HepG2 (cell line): ENCODE results near the gene CCBE1. TPM values are rescaled to one million over a fixed set of nuclear protein-coding genes. Genes with fewer than 3 reads are reported as not detected.

Source experiments
- ATAC-seq: fragments of 200-7000 bp; cut with Tn5 transposase; 3 replicates; pipeline ENCODE4 v1.9.1; 2020; ENCODE audit warnings: mild to moderate bottlenecking, moderate library complexity
- BruUV-seq: library from RNA; stranded (reverse); fragments of 400-500 nt; replicated peaks from 2 replicates; lab custom pipeline; 2021; lab: Mats Ljungman, UMichigan
- CTCF ChIA-PET: fragments of 300-600 bp; formaldehyde crosslinking; extraction: SDS; loops from one replicate; lab custom pipeline; 2021; ENCODE audit warnings: low total read pairs, inconsistent platforms, low intra/inter-chr PET ratio; lab: Yijun Ruan, JAX
- POLR2A ChIA-PET: fragments of 350-600 bp; sonication (Branson Sonifier 250); formaldehyde crosslinking; loops from one replicate; lab custom pipeline; 2020; ENCODE audit warnings: antibody characterized with exemption, inconsistent platforms; lab: Yijun Ruan, JAX
- DNase-seq: peaks from one replicate; pipeline ENCODE4 v3.0.0-alpha.2; 2015; ENCODE audit warnings: low spot score
- FAIRE-seq: peaks from 3 replicates; lab custom pipeline; 2011; peaks lifted over from hg19 to GRCh38; lab: Jason Lieb, UNC
- H2AFZ ChIP-seq: one replicate; pipeline ENCODE4 v1.6.1; 2011; ENCODE audit warnings: low read length, inconsistent platforms
- H3K27ac ChIP-seq: fragments of 300-600 bp; 3 replicates; pipeline ENCODE4 v1.8.0; 2011; ENCODE audit warnings: mixed run types, mild to moderate bottlenecking, mixed read lengths, low read length, inconsistent platforms; ENCODE audit not compliant: insufficient read depth; ENCODE audit errors: extremely low read length
- H3K27me3 ChIP-seq, 2 experiments: fragments of 200-600 bp in 1 of 2; 2 replicates in 1 of 2; 3 replicates in 1 of 2; pipeline versions ENCODE4 v1.6.0 to v1.8.0; 2011; ENCODE audit warnings: low read length in 2 of 2, mild to moderate bottlenecking in 2 of 2, moderate library complexity in 2 of 2, inconsistent platforms in 1 of 2; ENCODE audit not compliant: insufficient read depth in 2 of 2, control insufficient read depth in 1 of 2
- H3K36me3 ChIP-seq, 2 experiments: fragments of 200-600 bp in 1 of 2; replicated peaks in 1 of 2; 2 replicates in 1 of 2; 3 replicates in 1 of 2; pipeline versions ENCODE4 v1.5.1 to v1.8.0; 2011; ENCODE audit warnings: low read length in 2 of 2, inconsistent platforms in 1 of 2; ENCODE audit not compliant: insufficient read depth in 2 of 2, control insufficient read depth in 1 of 2
- H3K4me1 ChIP-seq: 2 replicates; pipeline ENCODE4 v1.5.1; 2012; ENCODE audit warnings: low read length, inconsistent platforms; ENCODE audit not compliant: insufficient read depth
- H3K4me2 ChIP-seq: 2 replicates; pipeline ENCODE4 v1.6.0; 2011; ENCODE audit warnings: low read depth, low read length, inconsistent platforms
- H3K4me3 ChIP-seq, 3 experiments: fragments of 200-600 bp in 1 of 3; sonication (generic), shearing (Covaris generic) in 1 of 3; replicated peaks in 1 of 3; 2 replicates each; pipeline ENCODE4 v1.5.1; 2011 to 2016; ENCODE audit warnings: low read length in 3 of 3, inconsistent platforms in 2 of 3, low read depth in 2 of 3, mild to moderate bottlenecking in 2 of 3, control low read depth in 1 of 3, mixed read lengths in 1 of 3; ENCODE audit not compliant: insufficient read depth in 1 of 3
- H3K79me2 ChIP-seq: one replicate; pipeline ENCODE4 v1.6.1; 2011; ENCODE audit warnings: low read length, inconsistent platforms; ENCODE audit not compliant: insufficient read depth
- H3K9ac ChIP-seq: 2 replicates; pipeline ENCODE4 v1.6.0; 2011; ENCODE audit warnings: mild to moderate bottlenecking, low read depth, low read length, inconsistent platforms; ENCODE audit not compliant: insufficient read depth
- H3K9me3 ChIP-seq: 2 replicates; pipeline ENCODE4 v1.5.1; 2012; ENCODE audit warnings: mild to moderate bottlenecking, low read length
- H4K20me1 ChIP-seq: 2 replicates; pipeline ENCODE4 v1.6.0; 2011; ENCODE audit warnings: inconsistent platforms, mild to moderate bottlenecking, low read length, moderate library complexity; ENCODE audit not compliant: insufficient read depth
- DBP ChIP-seq: sonication (generic); formaldehyde crosslinking; IDR thresholded peaks from 2 replicates; pipeline ENCODE4 v1.4.0; 2020; ENCODE audit warnings: missing genetic modification reagents; ENCODE audit errors: not compliant biosample characterization
- FOXK1 ChIP-seq: sonication (generic); formaldehyde crosslinking; IDR thresholded peaks from 2 replicates; pipeline ENCODE4 v1.4.0; 2020; ENCODE audit warnings: low read depth, missing genetic modification reagents, borderline replicate concordance
- LCORL ChIP-seq, 2 experiments: fragments of 450-650 bp in 1 of 2; sonication (generic) in 1 of 2; formaldehyde crosslinking in 1 of 2; IDR thresholded peaks; 2 replicates each; pipeline versions ENCODE4 v1.5.0 to v1.6.1; 2017 to 2020; ENCODE audit warnings: antibody characterized with exemption in 1 of 2, missing genetic modification reagents in 1 of 2
- MIXL1 ChIP-seq: IDR thresholded peaks from 2 replicates; pipeline ENCODE4 v1.6.1; 2016
- MLLT10 ChIP-seq: sonication (generic); formaldehyde crosslinking; IDR thresholded peaks from 2 replicates; pipeline ENCODE4 v1.4.0; 2020; ENCODE audit warnings: missing genetic modification reagents
- SMARCC2 ChIP-seq: fragments of 450-650 bp; IDR thresholded peaks from 2 replicates; pipeline ENCODE4 v1.6.1; 2017; ENCODE audit warnings: antibody characterized with exemption, mild to moderate bottlenecking
- ZNF883 ChIP-seq: sonication (generic); formaldehyde crosslinking; IDR thresholded peaks from 2 replicates; pipeline ENCODE4 v1.5.1; 2020; ENCODE audit warnings: mild to moderate bottlenecking, missing genetic modification reagents; ENCODE audit errors: not compliant biosample characterization
- WGBS: methylation state at CpG from one replicate; pipeline ENCODE4 v1.1.6; 2017; ENCODE audit warnings: low lambda C conversion rate; 5-methylcytosine and 5-hydroxymethylcytosine counted together
- in situ Hi-C: cut with HindIII; loops from 2 replicates; pipeline ENCODE4 v1.10.0; 2017; ENCODE audit warnings: low pct_unique_long_range_greater_than_20kb; ENCODE audit not compliant: extremely low pct_ligation_motif_present
- intact Hi-C: fragments of 100-400 bp; cut with micrococcal nuclease; formaldehyde crosslinking; loops from one replicate; pipeline ENCODE4 v1.10.0; 2022; ENCODE audit not compliant: unreplicated experiment
- polyA plus RNA-seq, 8 experiments: library from polyadenylated mRNA; depleted of rRNA in 3 of 8; stranded (reverse) in 7 of 8; unstranded in 1 of 8; fragments of >200 nt; fragmentation: Illumina TruSeq in 4 of 8; extraction: Trizol in 4 of 8; gene quantifications; 2 replicates each; pipeline versions ENCODE4 v1.2.1 to v1.2.3, GENCODE V29; 2011 to 2016; ENCODE audit warnings: low read depth in 4 of 8, missing spikeins in 1 of 8, mixed read lengths in 1 of 8; ENCODE audit not compliant: insufficient read depth in 1 of 8
- total RNA-seq, 5 experiments: library from RNA; depleted of rRNA; stranded (reverse); fragments of >200 nt; fragmentation: Illumina TruSeq; extraction: Trizol; gene quantifications; 2 replicates each; pipeline ENCODE4 v1.2.3, GENCODE V29; 2016; ENCODE audit warnings: low read depth in 1 of 5
- TF ChIP-seq, protein P1 (sequence below): sonication (generic); formaldehyde crosslinking; IDR thresholded peaks from 2 replicates; pipeline ENCODE4 v1.4.0; 2020; ENCODE audit warnings: missing genetic modification reagents, borderline replicate concordance

CCBE1 gene
- total and polyA plus RNA-seq, 2 of the 13 experiments (the other 11 are each of a cell fraction or from before 2014, with no cell fraction given) = not detected

DNA sequence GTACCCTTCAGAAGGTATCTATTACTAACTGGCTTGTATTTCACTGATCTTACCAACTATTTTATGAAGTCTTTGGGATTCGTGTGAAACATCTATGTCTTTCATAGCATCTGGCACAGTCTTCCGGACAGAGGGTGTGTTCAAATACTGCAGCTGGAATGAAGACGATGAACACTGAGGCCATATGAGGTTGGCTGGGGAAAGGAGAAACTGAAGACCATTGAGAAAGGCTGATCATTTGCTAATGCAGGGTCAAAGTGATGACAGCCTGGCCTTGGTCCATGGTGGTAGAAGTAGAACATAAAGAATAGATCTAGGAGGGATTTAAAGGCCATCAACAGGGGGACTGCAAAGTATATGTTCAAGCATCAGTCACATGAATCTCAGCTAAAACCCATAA lies 132.7 kb downstream of the CCBE1 start:
- in situ Hi-C loops = no loop called here
- no peaks in the 10 kb centered on the region for H3K79me2 ChIP-seq
- 27% methylated on average over 3 of the region's 3 CpGs for WGBS
- TF ChIP-seq, protein P1, sequence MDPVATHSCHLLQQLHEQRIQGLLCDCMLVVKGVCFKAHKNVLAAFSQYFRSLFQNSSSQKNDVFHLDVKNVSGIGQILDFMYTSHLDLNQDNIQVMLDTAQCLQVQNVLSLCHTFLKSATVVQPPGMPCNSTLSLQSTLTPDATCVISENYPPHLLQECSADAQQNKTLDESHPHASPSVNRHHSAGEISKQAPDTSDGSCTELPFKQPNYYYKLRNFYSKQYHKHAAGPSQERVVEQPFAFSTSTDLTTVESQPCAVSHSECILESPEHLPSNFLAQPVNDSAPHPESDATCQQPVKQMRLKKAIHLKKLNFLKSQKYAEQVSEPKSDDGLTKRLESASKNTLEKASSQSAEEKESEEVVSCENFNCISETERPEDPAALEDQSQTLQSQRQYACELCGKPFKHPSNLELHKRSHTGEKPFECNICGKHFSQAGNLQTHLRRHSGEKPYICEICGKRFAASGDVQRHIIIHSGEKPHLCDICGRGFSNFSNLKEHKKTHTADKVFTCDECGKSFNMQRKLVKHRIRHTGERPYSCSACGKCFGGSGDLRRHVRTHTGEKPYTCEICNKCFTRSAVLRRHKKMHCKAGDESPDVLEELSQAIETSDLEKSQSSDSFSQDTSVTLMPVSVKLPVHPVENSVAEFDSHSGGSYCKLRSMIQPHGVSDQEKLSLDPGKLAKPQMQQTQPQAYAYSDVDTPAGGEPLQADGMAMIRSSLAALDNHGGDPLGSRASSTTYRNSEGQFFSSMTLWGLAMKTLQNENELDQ (CRISPR knock-in tag) = no peak
- TF ChIP-seq SMARCC2 = no peak
- no peak for TF ChIP-seq DBP
- no peak for TF ChIP-seq MLLT10 (CRISPR knock-in tag)
- no peak for TF ChIP-seq FOXK1 (CRISPR knock-in tag)
- no peak for TF ChIP-seq ZNF883 (CRISPR knock-in tag)
- no peak for TF ChIP-seq LCORL (IDR thresholded peaks at IDR 0.05)
- TF ChIP-seq LCORL (CRISPR knock-in tag; IDR thresholded peaks at IDR 0.05) = no peak
- no peak for TF ChIP-seq MIXL1 (CRISPR knock-in tag)
- TF ChIP-seq, all 625 proteins: peak for 0
- POLR2A ChIA-PET = no interaction called here
- Histone ChIP-seq H3K27ac (no peak overlapping the region), H4K20me1 (no peaks in the 10 kb centered on the region), H2AFZ (no peak overlapping the region), H3K9me3 (no peaks in the 10 kb centered on the region), H3K9ac (no peak overlapping the region), H3K27me3 (peaks cover 0 to 8% of the 10 kb centered on the region in 2 experiments; a peak in 1 of 5 replicates), H3K4me2 (no peak overlapping the region), H3K36me3 (no peaks in the 10 kb centered on the region), H3K4me3 (no peak overlapping the region), H3K4me1 (no peaks in the 10 kb centered on the region)
- no peak for ATAC-seq
- intact Hi-C loops = no loop called here
- CTCF ChIA-PET = no interaction called here
- no peak for DNase-seq
- no TSS peak for BruUV-seq
- no peak for FAIRE-seq
